SK-MEL-5 (cell line): ENCODE data around the gene TEKT5. TPM values are rescaled to one million over a fixed set of nuclear protein-coding genes. Genes with fewer than 3 reads are reported as not detected.
"Not testable (repeated sequence)": the region's sequence is repeated elsewhere in the genome, so short reads cannot be mapped to it uniquely, and the experiment has no call there.

Experiments
- DNase-seq: peaks from one replicate; pipeline ENCODE4 v3.0.0-alpha.2; 2016; ENCODE audit warnings: low read depth, low spot score
- in situ Hi-C: cut with HindIII; loops from 2 replicates; pipeline ENCODE4 v1.10.0; 2016; ENCODE audit warnings: low sequenced_read_pairs, high pct_unique_total_duplicates, low pct_unique_long_range_greater_than_20kb
- total RNA-seq: library from RNA; depleted of rRNA; stranded (reverse); fragments of >200 nt; shearing (Covaris generic); gene quantifications from 2 replicates; pipeline ENCODE4 v1.2.3, GENCODE V29; 2014

The TEKT5 gene
- total RNA-seq, 1 experiment from 2014 or later, result 1.4 TPM

DNA sequence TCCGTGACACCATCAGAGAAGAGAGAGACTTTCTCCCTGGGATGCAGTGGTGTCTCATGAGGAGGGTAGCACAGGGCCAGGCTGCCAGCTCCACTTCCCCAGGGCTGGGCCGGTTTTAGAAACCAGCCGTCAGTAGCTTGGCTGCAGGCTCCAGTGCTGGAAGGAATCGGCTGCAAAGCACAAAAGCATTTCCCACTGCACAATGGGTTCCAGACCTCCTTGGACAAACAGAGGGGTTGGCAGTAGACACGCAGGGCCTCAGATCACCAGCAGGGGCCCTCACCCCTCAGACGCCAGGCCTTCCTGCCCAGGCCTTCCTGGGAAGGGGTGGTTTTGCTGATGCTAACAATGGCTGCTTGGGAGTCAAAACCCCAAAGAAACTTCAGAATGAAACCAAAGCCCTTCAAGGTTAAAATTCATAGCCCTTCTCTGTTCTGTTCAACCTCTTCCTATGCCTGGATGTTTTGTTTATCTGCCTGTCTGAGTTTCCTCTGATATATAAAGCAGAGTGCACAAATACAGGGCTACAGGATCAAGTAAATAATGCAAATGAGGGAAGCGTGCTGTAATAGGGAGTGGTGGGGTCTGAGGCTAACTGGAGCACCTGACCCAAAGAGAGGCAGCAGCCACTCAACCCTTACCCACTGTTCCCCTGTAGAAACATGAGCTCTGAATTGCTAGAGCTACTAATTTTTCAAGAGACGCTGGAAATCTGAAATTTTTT is 26.2 kb downstream of the TEKT5 start:
- in situ Hi-C loops, result no loop called here
- peak; percentile 68 for DNase-seq

DNA sequence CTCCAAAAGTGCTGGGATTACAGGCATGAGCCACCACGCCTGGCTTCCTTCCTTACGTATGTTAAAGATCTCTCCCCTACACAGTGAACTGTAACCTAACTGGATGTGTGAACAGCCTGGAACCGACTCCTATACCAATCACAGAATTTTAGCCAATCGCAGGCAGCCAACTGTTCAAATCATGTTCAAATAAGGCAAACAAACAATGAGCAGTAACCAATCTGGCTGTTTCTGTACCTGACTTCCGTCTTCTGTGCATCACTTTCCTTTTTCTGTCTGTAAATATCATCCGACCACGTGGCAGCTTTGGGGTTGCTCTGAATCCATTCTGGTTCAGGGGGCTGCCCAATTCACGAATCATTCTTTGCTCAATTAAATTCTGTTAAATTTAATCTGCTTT is 27.5 kb downstream of the TEKT5 start:
- DNase-seq, result no peak
- in situ Hi-C loops, result no loop called here

- DNase-seq, result no peak
- in situ Hi-C loops, result no loop called here
Measured at GRCh38 chr16:10666291-10666690, 28.4 kb downstream of the TEKT5 start.

GRCh38 chr16:10665166-10665565 is 29.6 kb downstream of the TEKT5 start:
- no peak for DNase-seq
- in situ Hi-C loops, result no loop called here

GRCh38 chr16:10664720-10665126 is 30.0 kb downstream of the TEKT5 start:
- in situ Hi-C loops, result no loop called here
- DNase-seq, result no peak

DNA sequence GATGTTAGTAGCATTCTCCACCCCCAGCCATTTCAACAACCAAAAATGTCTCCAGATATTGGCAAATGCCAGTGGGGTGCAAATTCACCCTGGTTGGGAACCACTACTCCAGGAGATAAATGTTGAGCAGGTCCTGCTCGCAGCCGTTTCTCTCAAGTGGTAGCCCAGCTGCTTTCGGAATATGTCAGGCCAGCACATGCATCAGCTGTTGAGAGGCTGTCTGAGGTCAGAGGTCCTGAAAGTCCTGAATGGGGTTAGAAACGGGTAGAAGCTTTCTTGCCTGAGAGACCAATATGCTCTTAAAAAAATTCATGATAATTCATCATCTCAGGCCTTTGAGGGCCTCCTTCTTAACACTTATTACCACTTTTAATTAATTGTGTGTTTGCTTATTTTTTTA is 31.0 kb downstream of the TEKT5 start:
- in situ Hi-C loops, result no loop called here
- DNase-seq, result no peak

- in situ Hi-C loops, result no loop called here
- DNase-seq, result no peak
Measured at GRCh38 chr16:10663146-10663545, 31.6 kb downstream of the TEKT5 start.

DNA sequence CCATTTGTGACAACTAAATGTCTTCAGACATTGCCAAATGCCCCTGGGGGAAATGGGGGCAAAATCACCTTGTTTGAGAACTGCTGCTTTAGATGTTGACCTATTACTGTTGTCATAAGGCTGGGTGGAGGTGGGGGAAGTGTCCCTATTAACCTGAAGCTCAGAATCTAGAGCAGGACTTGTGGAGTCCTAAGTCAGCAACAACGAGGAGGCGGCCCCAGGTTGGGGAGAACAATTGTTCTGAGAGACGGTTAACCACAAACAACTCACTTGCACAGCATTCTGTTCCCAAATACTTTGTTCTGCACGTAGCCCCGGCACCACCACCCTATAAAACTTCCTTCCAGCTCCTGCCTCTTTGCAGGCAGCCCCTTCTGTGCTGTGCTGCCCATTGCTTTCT is 32.5 kb downstream of the TEKT5 start:
- in situ Hi-C loops, result no loop called here
- DNase-seq, result no peak

GRCh38 chr16:10661737-10662136 is 33.0 kb downstream of the TEKT5 start:
- in situ Hi-C loops, result no loop called here
- DNase-seq, result no peak

- no peak for DNase-seq
- in situ Hi-C loops, result no loop called here
Measured at GRCh38 chr16:10660950-10661635, 33.6 kb downstream of the TEKT5 start.

- no peak for DNase-seq
- in situ Hi-C loops, result no loop called here
Measured at GRCh38 chr16:10658943-10659342, 35.8 kb downstream of the TEKT5 start.

DNA sequence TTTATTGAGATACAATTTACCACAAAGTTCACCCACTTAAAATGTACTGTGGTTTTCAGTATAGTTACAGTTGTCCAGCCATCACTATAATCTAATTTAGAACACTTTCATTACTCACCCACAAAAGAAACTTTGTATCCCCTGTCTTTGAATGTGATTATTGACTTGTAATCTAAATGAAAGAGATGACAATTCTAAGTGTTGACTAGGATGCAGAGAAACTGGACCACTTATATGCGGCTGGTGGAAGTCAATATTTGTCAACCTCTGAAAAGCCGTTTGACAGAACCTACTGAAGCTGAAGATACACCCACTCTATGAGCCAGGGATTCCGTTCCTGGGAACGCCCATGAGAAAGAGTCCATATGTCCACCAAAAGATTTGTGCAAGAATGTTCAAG is 36.8 kb downstream of the TEKT5 start:
- in situ Hi-C loops, result no loop called here
- no peak for DNase-seq

GRCh38 chr16:10656618-10657017 is 38.1 kb downstream of the TEKT5 start:
- in situ Hi-C loops, result no loop called here
- DNase-seq, result no peak

GRCh38 chr16:10655415-10655977 is 39.2 kb downstream of the TEKT5 start:
- no peak for DNase-seq
- in situ Hi-C loops, result no loop called here

- in situ Hi-C loops, result no loop called here
- no peak for DNase-seq
Measured at GRCh38 chr16:10654592-10655414, 39.9 kb downstream of the TEKT5 start.

GRCh38 chr16:10652730-10653590 is 41.8 kb downstream of the TEKT5 start:
- in situ Hi-C loops, result no loop called here
- no peak for DNase-seq

DNA sequence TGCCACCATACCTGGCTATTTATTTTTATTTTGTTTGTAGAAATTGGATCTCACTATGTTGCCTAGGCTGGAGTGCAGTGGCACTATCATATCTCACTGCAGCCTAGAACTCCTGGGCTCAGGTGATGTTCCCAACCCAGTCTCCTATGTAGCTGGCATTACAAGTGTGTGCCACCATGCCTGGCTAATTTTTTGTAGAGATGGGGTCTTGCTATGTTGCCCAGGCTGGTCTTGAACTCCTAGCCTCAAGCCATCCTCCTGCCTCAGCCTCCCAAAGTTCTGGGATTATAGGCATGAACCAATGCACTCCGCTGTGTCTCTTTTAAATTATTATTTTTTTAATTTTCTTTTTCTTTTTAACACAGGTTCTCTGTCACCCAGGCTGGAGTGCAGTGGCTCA is 45.6 kb downstream of the TEKT5 start:
- DNase-seq, in situ Hi-C loops: not testable (repeated sequence)
